ENCODE data around the gene GDF2. TPM values are rescaled to one million over a fixed set of nuclear protein-coding genes. Genes with fewer than 3 reads are reported as not detected.

Gene GDF2
- total and polyA plus RNA-seq, 2 experiments from 2014 or later: not detected

GRCh38 chr10:47348661-47349470 lies 26.6 kb downstream of the GDF2 start (continued):
- TF ChIP-seq ZNF462 (CRISPR knock-in tag; IDR thresholded peaks at IDR 0.05) (no peak), STAT1 (IDR thresholded peaks at IDR 0.05; ENCODE audit: unreplicated experiment) (no peak), ZNF331 (CRISPR knock-in tag; IDR thresholded peaks at IDR 0.05; ENCODE audit: low read depth) (no peak), EZH2phosphoT487 (IDR thresholded peaks at IDR 0.05; ENCODE audit: unreplicated experiment) (no peak)

DNA sequence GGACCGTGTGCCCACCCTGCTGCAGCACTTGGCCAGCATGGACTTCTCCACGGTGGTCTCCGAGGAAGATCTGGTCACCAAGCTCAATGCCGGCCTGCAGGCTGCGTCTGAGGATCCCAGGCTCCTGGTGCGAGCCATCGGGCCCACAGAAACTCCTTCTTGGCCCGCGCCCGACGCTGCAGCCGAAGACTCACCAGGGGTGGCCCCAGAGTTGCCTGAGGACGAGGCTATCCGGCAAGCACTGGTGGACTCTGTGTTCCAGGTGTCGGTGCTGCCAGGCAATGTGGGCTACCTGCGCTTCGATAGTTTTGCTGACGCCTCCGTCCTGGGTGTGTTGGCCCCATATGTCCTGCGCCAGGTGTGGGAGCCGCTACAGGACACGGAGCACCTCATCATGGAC lies 27.3 kb downstream of the GDF2 start:
- no peak overlapping the region for H3K27ac Mint-ChIP-seq
- TF ChIP-seq, protein P1, sequence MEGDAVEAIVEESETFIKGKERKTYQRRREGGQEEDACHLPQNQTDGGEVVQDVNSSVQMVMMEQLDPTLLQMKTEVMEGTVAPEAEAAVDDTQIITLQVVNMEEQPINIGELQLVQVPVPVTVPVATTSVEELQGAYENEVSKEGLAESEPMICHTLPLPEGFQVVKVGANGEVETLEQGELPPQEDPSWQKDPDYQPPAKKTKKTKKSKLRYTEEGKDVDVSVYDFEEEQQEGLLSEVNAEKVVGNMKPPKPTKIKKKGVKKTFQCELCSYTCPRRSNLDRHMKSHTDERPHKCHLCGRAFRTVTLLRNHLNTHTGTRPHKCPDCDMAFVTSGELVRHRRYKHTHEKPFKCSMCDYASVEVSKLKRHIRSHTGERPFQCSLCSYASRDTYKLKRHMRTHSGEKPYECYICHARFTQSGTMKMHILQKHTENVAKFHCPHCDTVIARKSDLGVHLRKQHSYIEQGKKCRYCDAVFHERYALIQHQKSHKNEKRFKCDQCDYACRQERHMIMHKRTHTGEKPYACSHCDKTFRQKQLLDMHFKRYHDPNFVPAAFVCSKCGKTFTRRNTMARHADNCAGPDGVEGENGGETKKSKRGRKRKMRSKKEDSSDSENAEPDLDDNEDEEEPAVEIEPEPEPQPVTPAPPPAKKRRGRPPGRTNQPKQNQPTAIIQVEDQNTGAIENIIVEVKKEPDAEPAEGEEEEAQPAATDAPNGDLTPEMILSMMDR (conservative IDR thresholded peaks at IDR 0.05; ENCODE audit: low read depth in 2 of 2): no peak
- TF ChIP-seq ZNF114 (CRISPR knock-in tag; IDR thresholded peaks at IDR 0.05) (no peak), NANOG (IDR thresholded peaks at IDR 0.05; ENCODE audit: borderline replicate concordance) (no peak), JUNB (IDR thresholded peaks at IDR 0.05; ENCODE audit: unreplicated experiment) (no peak), EZH2phosphoT487 (IDR thresholded peaks at IDR 0.05; ENCODE audit: unreplicated experiment) (no peak), ZNF331 (CRISPR knock-in tag; IDR thresholded peaks at IDR 0.05; ENCODE audit: low read depth) (no peak), EZH2 (IDR thresholded peaks at IDR 0.05; ENCODE audit: low read depth, unreplicated experiment) (no peak), POLR2AphosphoS5 (IDR thresholded peaks at IDR 0.05; ENCODE audit: low read depth) (no peak), CREB1 (CRISPR knock-in tag; IDR thresholded peaks at IDR 0.05; ENCODE audit: low read depth) (no peak)
- TF ChIP-seq, protein P2, sequence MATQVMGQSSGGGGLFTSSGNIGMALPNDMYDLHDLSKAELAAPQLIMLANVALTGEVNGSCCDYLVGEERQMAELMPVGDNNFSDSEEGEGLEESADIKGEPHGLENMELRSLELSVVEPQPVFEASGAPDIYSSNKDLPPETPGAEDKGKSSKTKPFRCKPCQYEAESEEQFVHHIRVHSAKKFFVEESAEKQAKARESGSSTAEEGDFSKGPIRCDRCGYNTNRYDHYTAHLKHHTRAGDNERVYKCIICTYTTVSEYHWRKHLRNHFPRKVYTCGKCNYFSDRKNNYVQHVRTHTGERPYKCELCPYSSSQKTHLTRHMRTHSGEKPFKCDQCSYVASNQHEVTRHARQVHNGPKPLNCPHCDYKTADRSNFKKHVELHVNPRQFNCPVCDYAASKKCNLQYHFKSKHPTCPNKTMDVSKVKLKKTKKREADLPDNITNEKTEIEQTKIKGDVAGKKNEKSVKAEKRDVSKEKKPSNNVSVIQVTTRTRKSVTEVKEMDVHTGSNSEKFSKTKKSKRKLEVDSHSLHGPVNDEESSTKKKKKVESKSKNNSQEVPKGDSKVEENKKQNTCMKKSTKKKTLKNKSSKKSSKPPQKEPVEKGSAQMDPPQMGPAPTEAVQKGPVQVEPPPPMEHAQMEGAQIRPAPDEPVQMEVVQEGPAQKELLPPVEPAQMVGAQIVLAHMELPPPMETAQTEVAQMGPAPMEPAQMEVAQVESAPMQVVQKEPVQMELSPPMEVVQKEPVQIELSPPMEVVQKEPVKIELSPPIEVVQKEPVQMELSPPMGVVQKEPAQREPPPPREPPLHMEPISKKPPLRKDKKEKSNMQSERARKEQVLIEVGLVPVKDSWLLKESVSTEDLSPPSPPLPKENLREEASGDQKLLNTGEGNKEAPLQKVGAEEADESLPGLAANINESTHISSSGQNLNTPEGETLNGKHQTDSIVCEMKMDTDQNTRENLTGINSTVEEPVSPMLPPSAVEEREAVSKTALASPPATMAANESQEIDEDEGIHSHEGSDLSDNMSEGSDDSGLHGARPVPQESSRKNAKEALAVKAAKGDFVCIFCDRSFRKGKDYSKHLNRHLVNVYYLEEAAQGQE (IDR thresholded peaks at IDR 0.05; ENCODE audit: unreplicated experiment): no peak

More for the DNA sequence above, 27.3 kb downstream of the GDF2 start:
- Mint-ChIP-seq H3K27me3 (ENCODE audit: insufficient read depth, low read depth, poor library complexity) (peaks cover 6% of the 10 kb centered on the region), H3K4me1 (peaks cover 4% of the 10 kb centered on the region; the same call in 1 of the 3 replicates), H3K36me3 (ENCODE audit: low read depth) (no peaks in the 10 kb centered on the region), H3K4me3 (no peak overlapping the region), H3K9me3 (no peaks in the 10 kb centered on the region)
- Histone ChIP-seq H3F3A (replicated peaks; ENCODE audit: low read depth) (no peaks in the 10 kb centered on the region), H2AFZ (0 out of 2 replicates have a peak overlapping the region, but pooled peaks have one; percentile 7), H3K27me3 (ENCODE audit: insufficient read depth) (no peaks in the 10 kb centered on the region), H3K4me1 (ENCODE audit: insufficient read depth) (no peaks in the 10 kb centered on the region), H3K4me2 (no peak overlapping the region), H3K9me2 (ENCODE audit: insufficient read depth) (no peaks in the 10 kb centered on the region; the same call in 1 of the 2 replicates), H3K4me3 (no peak overlapping the region), H3K27ac (ENCODE audit: low read depth) (no peak overlapping the region), H3K36me3 (ENCODE audit: insufficient read depth) (no peaks in the 10 kb centered on the region), H3K79me2 (replicated peaks; ENCODE audit: insufficient read depth) (no peaks in the 10 kb centered on the region), H4K20me1 (replicated peaks; ENCODE audit: insufficient read depth) (no peaks in the 10 kb centered on the region)
- no peak for ATAC-seq
- no peak for DNase-seq (ENCODE audit: low spot score)

Measured in GM23338 (cell line).